HG03135 (cell line): ENCODE measurements around the gene MAP1LC3B2.

Experiments
- ATAC-seq: cut with Tn5 transposase; IDR thresholded peaks from one replicate; pipeline ENCODE4 v1.9.1; 2021; ENCODE audit warnings: mild to moderate bottlenecking, moderate library complexity; ENCODE audit not compliant: unreplicated experiment

Gene MAP1LC3B2

GRCh38 chr12:116591855-116592637 is 32.9 kb downstream of the MAP1LC3B2 start:
- no peak for ATAC-seq

GRCh38 chr12:116592731-116593130 is 33.5 kb downstream of the MAP1LC3B2 start:
- ATAC-seq: no peak

- no peak for ATAC-seq
Measured at GRCh38 chr12:116594325-116595038, 35.3 kb downstream of the MAP1LC3B2 start.

GRCh38 chr12:116595186-116595585 is 36.0 kb downstream of the MAP1LC3B2 start:
- ATAC-seq: no peak

GRCh38 chr12:116595672-116596071 is 36.5 kb downstream of the MAP1LC3B2 start:
- no peak for ATAC-seq

- ATAC-seq: no peak
Measured at GRCh38 chr12:116597886-116598285, 38.7 kb downstream of the MAP1LC3B2 start.

GRCh38 chr12:116598311-116599284 is 39.4 kb downstream of the MAP1LC3B2 start:
- no peak for ATAC-seq

GRCh38 chr12:116599285-116600136 is 40.3 kb downstream of the MAP1LC3B2 start:
- no peak for ATAC-seq

GRCh38 chr12:116600959-116601918 is 42.1 kb downstream of the MAP1LC3B2 start:
- ATAC-seq: no peak

- ATAC-seq: no peak
Measured at GRCh38 chr12:116601933-116602810, 43.0 kb downstream of the MAP1LC3B2 start.

- no peak for ATAC-seq
Measured at GRCh38 chr12:116603546-116604177, 44.5 kb downstream of the MAP1LC3B2 start.

- ATAC-seq: no peak
Measured at GRCh38 chr12:116604178-116604895, 45.2 kb downstream of the MAP1LC3B2 start.

GRCh38 chr12:116604951-116605641 is 45.9 kb downstream of the MAP1LC3B2 start:
- ATAC-seq: no peak

- no peak for ATAC-seq
Measured at GRCh38 chr12:116606397-116606796, 47.2 kb downstream of the MAP1LC3B2 start.

GRCh38 chr12:116607039-116607438 is 47.9 kb downstream of the MAP1LC3B2 start:
- no peak for ATAC-seq
